Caki2 (cell line): Measurements from ENCODE around the gene TBX20. TPM values are rescaled to one million over a fixed set of nuclear protein-coding genes. Genes with fewer than 3 reads are reported as not detected.
"Not testable (repeated sequence)": the region's sequence is repeated elsewhere in the genome, so short reads cannot be mapped to it uniquely, and the experiment has no call there.

ENCODE experiments used
- DNase-seq: peaks from one replicate; pipeline ENCODE4 v3.0.0-alpha.2; 2015; ENCODE audit warnings: low read depth
- in situ Hi-C: cut with HindIII; loops from 2 replicates; pipeline ENCODE4 v1.10.0; 2016; ENCODE audit warnings: low sequenced_read_pairs, low pct_unique_long_range_greater_than_20kb, mixed read lengths
- total RNA-seq: library from RNA; depleted of rRNA; stranded (reverse); fragments of >200 nt; shearing (Covaris generic); gene quantifications from 2 replicates; pipeline ENCODE4 v1.2.3, GENCODE V29; 2014; ENCODE audit warnings: low replicate concordance

Gene TBX20
- total RNA-seq, 1 experiment from 2014 or later, result not detected

- in situ Hi-C loops, result no loop called here
- DNase-seq, result no peak
These were observed 3.6 kb upstream of the TBX20 start for GRCh38 chr7:35257251-35258124.

- in situ Hi-C loops, result no loop called here
- DNase-seq, result no peak
These were observed 2.6 kb upstream of the TBX20 start for GRCh38 chr7:35256256-35257175.

- in situ Hi-C loops, result no loop called here
- DNase-seq, result no peak
These were observed 1.7 kb upstream of the TBX20 start for GRCh38 chr7:35255443-35256255.

- no peak for DNase-seq
- in situ Hi-C loops, result no loop called here
These were observed 869 bp upstream of the TBX20 start for GRCh38 chr7:35254496-35255442.

GRCh38 chr7:35253460-35253709 is 515 bp downstream of the TBX20 start:
- in situ Hi-C loops, result no loop called here
- DNase-seq, result no peak

GRCh38 chr7:35252612-35253459 is 1.1 kb downstream of the TBX20 start:
- no peak for DNase-seq
- in situ Hi-C loops, result no loop called here

- in situ Hi-C loops, result no loop called here
- no peak for DNase-seq
These were observed 2.1 kb downstream of the TBX20 start for GRCh38 chr7:35251606-35252310.

- in situ Hi-C loops, result no loop called here
- DNase-seq, result no peak
These were observed 3.0 kb downstream of the TBX20 start for GRCh38 chr7:35250941-35251340.

- in situ Hi-C loops, result no loop called here
- no peak for DNase-seq
These were observed 3.4 kb downstream of the TBX20 start for GRCh38 chr7:35250452-35250851.

- no peak for DNase-seq
- in situ Hi-C loops, result no loop called here
These were observed 4.4 kb downstream of the TBX20 start for GRCh38 chr7:35249537-35249907.

GRCh38 chr7:35248576-35249536 is 5.0 kb downstream of the TBX20 start:
- in situ Hi-C loops, result no loop called here

GRCh38 chr7:35246819-35247218 is 7.1 kb downstream of the TBX20 start:
- no peak for DNase-seq
- in situ Hi-C loops, result no loop called here

More at GRCh38 chr7:35248576-35249536, 5.0 kb downstream of the TBX20 start:
- no peak for DNase-seq

- in situ Hi-C loops, result no loop called here
- peak; percentile 41 for DNase-seq
These were observed 12.0 kb downstream of the TBX20 start for GRCh38 chr7:35241884-35242283.

- DNase-seq, result no peak
- in situ Hi-C loops, result no loop called here
These were observed 12.5 kb downstream of the TBX20 start for GRCh38 chr7:35241436-35241835.

- in situ Hi-C loops, DNase-seq: not testable (repeated sequence)
These were observed 12.9 kb downstream of the TBX20 start for GRCh38 chr7:35241008-35241407.
